NCI-H1092 (cell line): ENCODE results near the gene PAX2.
"Not testable (repeated sequence)": the region's sequence is repeated elsewhere in the genome, so short reads cannot be mapped to it uniquely, and the experiment has no call there.

Experiments used
- DNase-seq: peaks from one replicate; lab custom pipeline; 2025; lab: John Stamatoyannopoulos, UW

PAX2 gene

GRCh38 chr10:100744987-100745881 lies at the start of gene PAX2:
Gene PAX2 (plus strand): TSS chr10:100745582. CDS start chr10:100746261, 679 bp downstream.
- no peak for DNase-seq

GRCh38 chr10:100696477-100696901 lies 48.9 kb upstream of the PAX2 start:
- DNase-seq, result no peak

GRCh38 chr10:100697070-100697469 lies 48.3 kb upstream of the PAX2 start:
- DNase-seq, result no peak

GRCh38 chr10:100697631-100698030 lies 47.8 kb upstream of the PAX2 start:
- no peak for DNase-seq

- DNase-seq, result not testable (repeated sequence)
Measured at GRCh38 chr10:100701704-100702103, 43.7 kb upstream of the PAX2 start.

- no peak for DNase-seq
Measured at GRCh38 chr10:100705139-100705538, 40.2 kb upstream of the PAX2 start.

GRCh38 chr10:100707261-100707848 lies 38.0 kb upstream of the PAX2 start:
- DNase-seq, result no peak

GRCh38 chr10:100709146-100710082 lies 36.0 kb upstream of the PAX2 start:
- DNase-seq, result no peak

- DNase-seq, result no peak
Measured at GRCh38 chr10:100710151-100710871, 35.1 kb upstream of the PAX2 start.

- DNase-seq, result no peak
Measured at GRCh38 chr10:100713049-100713858, 32.1 kb upstream of the PAX2 start.

- no peak for DNase-seq
Measured at GRCh38 chr10:100713859-100714565, 31.4 kb upstream of the PAX2 start.

GRCh38 chr10:100714566-100714950 lies 30.8 kb upstream of the PAX2 start:
- DNase-seq, result no peak

GRCh38 chr10:100715101-100715444 lies 30.3 kb upstream of the PAX2 start:
- DNase-seq, result no peak

- DNase-seq, result no peak
Measured at GRCh38 chr10:100715445-100716385, 29.7 kb upstream of the PAX2 start.

GRCh38 chr10:100717166-100717565 lies 28.2 kb upstream of the PAX2 start:
- DNase-seq, result no peak

- DNase-seq, result no peak
Measured at GRCh38 chr10:100718197-100718742, 27.1 kb upstream of the PAX2 start.

- no peak for DNase-seq
Measured at GRCh38 chr10:100723180-100723579, 22.2 kb upstream of the PAX2 start.

- no peak for DNase-seq
Measured at GRCh38 chr10:100723770-100724530, 21.4 kb upstream of the PAX2 start.
